GM18505 (cell line): Measurements from ENCODE around the gene ST8SIA3.
"Not testable (repeated sequence)": the region's sequence is repeated elsewhere in the genome, so short reads cannot be mapped to it uniquely, and the experiment has no call there.

Experiments
- ATAC-seq: cut with Tn5 transposase; IDR thresholded peaks from one replicate; pipeline ENCODE4 v1.9.1; 2021; ENCODE audit not compliant: unreplicated experiment
- POLR2A ChIP-seq: IDR thresholded peaks from 4 replicates; pipeline ENCODE4 v1.6.1; 2011; ENCODE audit warnings: borderline replicate concordance; ENCODE audit not compliant: insufficient read depth, insufficient read length; ENCODE audit errors: extremely low read depth

ST8SIA3 gene

DNA sequence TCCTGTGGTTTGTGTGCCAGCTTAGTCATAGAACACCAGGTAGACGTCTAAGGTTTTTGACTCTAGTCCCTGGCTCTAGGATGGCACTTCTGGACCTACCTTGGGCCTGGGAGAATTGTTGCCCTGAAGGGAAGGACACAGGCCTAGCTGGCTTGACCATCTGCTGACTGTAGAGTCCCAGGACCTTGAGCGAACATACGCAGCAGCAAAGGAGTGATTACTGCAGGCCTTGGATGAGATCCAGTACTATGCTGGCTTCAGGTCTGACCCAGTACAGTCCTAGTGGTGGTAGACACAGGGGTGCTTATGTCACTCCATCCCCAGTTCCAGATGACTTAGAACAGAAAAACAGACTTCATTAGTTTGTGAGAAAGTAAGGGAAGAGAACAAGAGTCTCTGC, 37.7 kb downstream of the ST8SIA3 start:
- TF ChIP-seq POLR2A, result no peak
- ATAC-seq, result no peak

DNA sequence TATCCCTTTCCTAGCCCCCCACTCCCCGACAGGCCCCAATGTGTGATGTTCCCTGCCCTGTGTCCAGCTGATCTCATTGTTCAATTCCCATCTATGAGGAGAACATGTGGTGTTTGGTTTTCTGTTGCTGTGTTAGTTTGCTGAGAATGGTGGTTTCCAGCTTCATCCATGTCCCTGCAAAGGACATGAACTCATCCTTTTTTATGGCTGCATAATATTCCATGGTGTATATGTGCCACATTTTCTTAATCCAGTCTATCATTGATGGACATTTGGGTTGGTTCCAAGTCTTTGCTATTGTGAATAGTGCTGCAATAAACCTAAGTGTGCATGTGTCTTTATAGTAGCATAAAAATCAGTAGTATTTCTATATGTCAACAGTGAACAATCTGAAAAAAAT, 42.4 kb downstream of the ST8SIA3 start:
- not testable (repeated sequence) for ATAC-seq

DNA sequence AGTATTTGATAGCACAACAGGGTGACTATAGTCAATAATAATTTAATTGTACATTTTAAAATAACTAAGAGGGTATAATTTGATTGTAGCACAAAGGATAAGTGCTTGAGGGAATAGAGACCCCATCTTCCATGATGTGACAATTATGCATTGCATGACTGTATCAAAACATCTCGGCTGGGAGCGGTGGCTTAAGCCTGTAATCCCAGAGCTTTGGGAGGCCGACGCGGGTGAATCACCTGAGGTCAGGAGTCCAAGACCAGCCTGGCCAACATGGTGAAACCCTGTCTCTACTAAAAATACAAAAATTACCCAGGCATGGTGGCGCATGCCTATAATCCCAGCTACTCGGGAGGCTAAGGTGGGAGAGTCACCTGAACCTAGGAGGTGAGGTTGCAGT, 44.5 kb downstream of the ST8SIA3 start:
- ATAC-seq, result not testable (repeated sequence)

DNA sequence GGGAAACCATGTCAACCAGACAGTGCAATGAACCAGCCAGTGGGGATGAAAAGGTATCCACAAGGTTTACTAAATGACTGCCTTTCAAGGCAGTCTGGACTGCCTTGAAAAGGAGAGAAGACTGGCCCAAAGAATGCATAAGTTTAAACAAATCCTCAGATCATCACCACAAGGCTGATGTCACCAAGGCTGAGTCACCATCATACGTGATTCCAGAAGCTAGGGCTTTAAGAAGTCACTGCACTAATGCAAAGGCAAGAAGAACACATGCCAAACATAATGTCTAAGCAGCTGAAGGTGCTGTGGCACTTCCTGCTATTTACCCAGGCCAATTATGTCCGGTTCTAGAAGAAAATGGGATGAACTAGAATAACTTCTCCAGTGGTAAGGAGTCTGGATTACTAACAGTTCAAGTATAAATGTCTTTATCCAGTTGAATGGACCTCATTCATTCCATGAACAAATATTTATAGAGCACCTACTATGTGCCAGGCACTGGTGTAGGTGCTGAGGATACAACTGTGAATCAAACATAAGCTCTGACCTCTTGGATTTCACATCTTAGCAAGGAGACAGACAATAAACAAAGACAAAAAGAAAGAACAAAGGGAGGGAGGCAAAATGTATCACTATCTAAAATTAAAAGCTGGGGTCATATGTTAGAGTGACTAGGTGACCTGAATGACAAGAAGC, 45.2 kb downstream of the ST8SIA3 start:
- ATAC-seq, result no peak
- no peak for TF ChIP-seq POLR2A

DNA sequence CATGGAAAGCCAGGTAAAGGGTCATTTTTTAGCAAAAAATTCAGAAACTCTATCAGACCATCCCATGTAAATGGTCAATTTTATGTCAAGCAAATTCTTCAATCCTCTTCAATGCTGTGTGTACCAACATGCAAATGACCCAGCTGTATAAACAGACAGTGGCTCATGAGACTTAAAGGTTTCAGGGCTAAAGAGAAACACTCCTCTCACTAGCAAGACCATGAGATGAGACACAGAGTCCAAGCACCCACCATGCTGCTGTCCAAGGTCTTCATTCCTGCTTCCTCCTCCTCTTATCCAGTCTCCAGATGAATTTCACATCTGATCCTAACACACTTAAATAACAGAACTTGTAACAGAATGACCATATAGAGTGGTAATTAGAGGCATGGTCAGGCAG, 52.0 kb downstream of the ST8SIA3 start:
- no peak for ATAC-seq
- no peak for TF ChIP-seq POLR2A

DNA sequence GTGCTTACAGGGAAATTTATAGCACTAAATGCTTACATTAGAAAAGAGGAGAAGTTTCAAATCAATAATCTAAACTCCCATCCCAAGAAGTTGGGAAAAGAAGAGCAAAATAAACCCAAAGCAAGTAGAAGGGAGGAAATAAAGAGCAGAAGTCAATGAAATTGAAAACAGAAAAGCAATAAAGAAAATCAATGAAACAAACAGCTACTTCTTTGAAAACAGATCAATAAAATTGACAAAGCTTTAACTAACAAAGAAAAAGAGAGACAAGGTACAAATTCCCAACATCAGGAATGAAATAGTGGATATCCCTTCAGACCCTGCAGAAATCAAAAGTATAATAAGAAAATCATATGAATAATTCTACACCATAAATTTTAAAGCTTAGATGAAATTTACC, 57.3 kb downstream of the ST8SIA3 start:
- no peak for ATAC-seq
- TF ChIP-seq POLR2A, result no peak

DNA sequence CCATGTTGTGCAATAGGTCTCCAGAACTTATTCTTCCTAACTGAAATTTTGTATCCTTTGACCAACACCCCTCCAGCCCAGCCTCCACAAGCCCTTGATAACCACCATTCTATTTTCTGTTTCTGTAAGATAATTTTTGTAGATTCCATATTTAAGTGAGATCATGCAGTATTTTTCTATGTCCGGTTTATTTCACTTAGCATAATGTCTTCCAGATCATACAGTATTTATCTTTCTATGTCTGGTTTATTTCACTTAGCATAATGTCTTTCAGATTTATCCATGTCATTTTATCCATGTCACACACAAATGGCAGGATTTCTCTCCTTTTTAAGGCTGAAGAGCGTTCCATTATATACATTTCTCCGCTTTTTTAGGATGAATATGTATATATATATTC, 58.4 kb downstream of the ST8SIA3 start:
- no peak for ATAC-seq
- no peak for TF ChIP-seq POLR2A

DNA sequence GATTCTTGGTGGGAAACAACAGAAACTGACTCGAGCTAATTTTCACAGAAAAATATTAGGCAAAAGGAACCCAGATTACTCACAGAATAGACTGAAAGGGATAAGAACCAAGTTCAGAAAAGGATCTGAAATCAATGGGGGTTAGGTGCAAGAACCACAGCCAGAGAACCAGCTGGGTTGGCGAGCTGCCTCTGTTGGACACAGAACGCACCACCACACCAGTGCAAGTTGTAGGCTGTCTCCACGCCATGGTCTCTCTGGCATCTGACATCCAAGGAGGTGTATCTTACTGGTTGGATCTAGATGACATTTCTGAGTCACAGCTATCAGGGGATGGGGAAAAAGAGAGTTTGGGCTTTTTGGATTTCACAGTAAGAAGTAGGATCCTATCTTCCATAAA, 64.2 kb downstream of the ST8SIA3 start:
- no peak for TF ChIP-seq POLR2A
- no peak for ATAC-seq
